Measurements from ENCODE around the gene REXO5.

The REXO5 gene

GRCh38 chr16:20873331-20873730 is 67.0 kb downstream of the REXO5 start:
- Histone ChIP-seq H3K27me3 (ENCODE audit: control insufficient read depth, low read length) (no peaks in the 10 kb centered on the region), H3K4me2 (ENCODE audit: low read length) (no peak overlapping the region), H3K9me3 (ENCODE audit: control insufficient read depth, insufficient read depth, low read length) (no peaks in the 10 kb centered on the region), H3K79me2 (ENCODE audit: control insufficient read depth, low read length) (peaks cover 24% of the 10 kb centered on the region), H3K4me1 (ENCODE audit: control insufficient read depth, low read length) (peaks cover 22% of the 10 kb centered on the region), H3K4me3 (ENCODE audit: low read length) (no peak overlapping the region), H3K27ac (ENCODE audit: low read depth, low read length) (no peak overlapping the region), H3K36me3 (ENCODE audit: control insufficient read depth, low read length) (no peaks in the 10 kb centered on the region), H3F3A (ENCODE audit: control insufficient read depth, insufficient read depth) (no peaks in the 10 kb centered on the region), H3K9me2 (replicated peaks; ENCODE audit: control insufficient read depth, low read length) (no peaks in the 10 kb centered on the region), H4K20me1 (ENCODE audit: control insufficient read depth, insufficient read depth, low read depth, low read length) (no peaks in the 10 kb centered on the region)
- TF ChIP-seq CTCF (IDR thresholded peaks at IDR 0.05; ENCODE audit: low read depth, low read length, poor library complexity, severe bottlenecking) = no peak
- TF ChIP-seq EZH2phosphoT487 (IDR thresholded peaks at IDR 0.05; ENCODE audit: borderline replicate concordance, low read length) = no peak

- Histone ChIP-seq H3K9me3 (ENCODE audit: control insufficient read depth, insufficient read depth, low read length) (no peaks in the 10 kb centered on the region), H4K20me1 (ENCODE audit: control insufficient read depth, insufficient read depth, low read depth, low read length) (no peaks in the 10 kb centered on the region), H3K4me1 (ENCODE audit: control insufficient read depth, low read length) (peaks cover 22% of the 10 kb centered on the region), H3K4me2 (ENCODE audit: low read length) (peak overlapping the region; percentile 48), H3F3A (ENCODE audit: control insufficient read depth, insufficient read depth) (no peaks in the 10 kb centered on the region), H3K36me3 (ENCODE audit: control insufficient read depth, low read length) (no peaks in the 10 kb centered on the region), H3K9me2 (replicated peaks; ENCODE audit: control insufficient read depth, low read length) (no peaks in the 10 kb centered on the region), H3K79me2 (ENCODE audit: control insufficient read depth, low read length) (peaks cover 26% of the 10 kb centered on the region), H3K4me3 (ENCODE audit: low read length) (no peak overlapping the region), H3K27ac (ENCODE audit: low read depth, low read length) (no peak overlapping the region), H3K27me3 (ENCODE audit: control insufficient read depth, low read length) (no peaks in the 10 kb centered on the region)
- no peak for TF ChIP-seq EZH2phosphoT487 (IDR thresholded peaks at IDR 0.05; ENCODE audit: borderline replicate concordance, low read length)
- no peak for TF ChIP-seq CTCF (IDR thresholded peaks at IDR 0.05; ENCODE audit: low read depth, low read length, poor library complexity, severe bottlenecking)
These were observed 67.8 kb downstream of the REXO5 start for GRCh38 chr16:20874088-20874581.

GRCh38 chr16:20875355-20875650 is 69.0 kb downstream of the REXO5 start:
- Histone ChIP-seq H3K36me3 (ENCODE audit: control insufficient read depth, low read length) (no peaks in the 10 kb centered on the region), H3K9me2 (replicated peaks; ENCODE audit: control insufficient read depth, low read length) (no peaks in the 10 kb centered on the region), H3K27ac (ENCODE audit: low read depth, low read length) (no peak overlapping the region), H3K9me3 (ENCODE audit: control insufficient read depth, insufficient read depth, low read length) (no peaks in the 10 kb centered on the region), H3K4me3 (ENCODE audit: low read length) (no peak overlapping the region), H3K4me2 (ENCODE audit: low read length) (peak overlapping the region; percentile 48; the same call in 1 of the 2 replicates), H3F3A (ENCODE audit: control insufficient read depth, insufficient read depth) (no peaks in the 10 kb centered on the region), H3K27me3 (ENCODE audit: control insufficient read depth, low read length) (no peaks in the 10 kb centered on the region), H4K20me1 (ENCODE audit: control insufficient read depth, insufficient read depth, low read depth, low read length) (no peaks in the 10 kb centered on the region), H3K4me1 (ENCODE audit: control insufficient read depth, low read length) (peaks cover 19% of the 10 kb centered on the region), H3K79me2 (ENCODE audit: control insufficient read depth, low read length) (peaks cover 25% of the 10 kb centered on the region)
- no peak for TF ChIP-seq EZH2phosphoT487 (IDR thresholded peaks at IDR 0.05; ENCODE audit: borderline replicate concordance, low read length)
- TF ChIP-seq CTCF (IDR thresholded peaks at IDR 0.05; ENCODE audit: low read depth, low read length, poor library complexity, severe bottlenecking) = no peak
